Hematopoietic multipotent progenitor cell treated with erythropoietin and hydrocortisone succinate and interleukin-3 and kit ligand, for 6 days (in vitro differentiated cells): Measurements from ENCODE around the gene TRIM66.
"Not testable (repeated sequence)": the region's sequence is repeated elsewhere in the genome, so short reads cannot be mapped to it uniquely, and the experiment has no call there.

Experiments used
- DNase-seq: peaks from one replicate; pipeline ENCODE4 v3.0.0-alpha.2; 2015

Gene TRIM66

GRCh38 chr11:8690374-8691342 lies 8.2 kb upstream of the TRIM66 start:
- no peak for DNase-seq

GRCh38 chr11:8689726-8690255 lies 7.3 kb upstream of the TRIM66 start:
- no peak for DNase-seq

GRCh38 chr11:8688414-8689362 lies 6.2 kb upstream of the TRIM66 start:
- peak; percentile 97 for DNase-seq

- DNase-seq: no peak
Measured at GRCh38 chr11:8686325-8686724, 3.9 kb upstream of the TRIM66 start.

- no peak for DNase-seq
Measured at GRCh38 chr11:8685820-8686219, 3.4 kb upstream of the TRIM66 start.

GRCh38 chr11:8685306-8685705 lies 2.8 kb upstream of the TRIM66 start:
- no peak for DNase-seq

GRCh38 chr11:8684600-8685290 lies 2.3 kb upstream of the TRIM66 start:
- DNase-seq: no peak

- no peak for DNase-seq
Measured at GRCh38 chr11:8683115-8683807, 796 bp upstream of the TRIM66 start.

- peak; percentile 68 for DNase-seq
Measured at GRCh38 chr11:8681837-8682302, 595 bp downstream of the TRIM66 start.

GRCh38 chr11:8679006-8679405 lies 3.5 kb downstream of the TRIM66 start:
- DNase-seq: no peak

GRCh38 chr11:8676458-8676857 lies 6.0 kb downstream of the TRIM66 start:
- DNase-seq: no peak

GRCh38 chr11:8674859-8675258 lies 7.6 kb downstream of the TRIM66 start:
- no peak for DNase-seq

GRCh38 chr11:8672346-8672745 lies 10.1 kb downstream of the TRIM66 start:
- no peak for DNase-seq

GRCh38 chr11:8671651-8672062 lies 10.8 kb downstream of the TRIM66 start:
- no peak for DNase-seq

- DNase-seq: no peak
Measured at GRCh38 chr11:8671193-8671612, 11.3 kb downstream of the TRIM66 start.

- not testable (repeated sequence) for DNase-seq
Measured at GRCh38 chr11:8670081-8670480, 12.4 kb downstream of the TRIM66 start.

GRCh38 chr11:8665222-8665621 lies 17.2 kb downstream of the TRIM66 start:
- DNase-seq: no peak

- no peak for DNase-seq
Measured at GRCh38 chr11:8661001-8661795, 21.3 kb downstream of the TRIM66 start.

- no peak for DNase-seq
Measured at GRCh38 chr11:8658321-8659057, 24.0 kb downstream of the TRIM66 start.

GRCh38 chr11:8656291-8656690 lies 26.2 kb downstream of the TRIM66 start:
- DNase-seq: no peak
